ENCODE measurements around the gene FAM83C.

FAM83C gene

DNA sequence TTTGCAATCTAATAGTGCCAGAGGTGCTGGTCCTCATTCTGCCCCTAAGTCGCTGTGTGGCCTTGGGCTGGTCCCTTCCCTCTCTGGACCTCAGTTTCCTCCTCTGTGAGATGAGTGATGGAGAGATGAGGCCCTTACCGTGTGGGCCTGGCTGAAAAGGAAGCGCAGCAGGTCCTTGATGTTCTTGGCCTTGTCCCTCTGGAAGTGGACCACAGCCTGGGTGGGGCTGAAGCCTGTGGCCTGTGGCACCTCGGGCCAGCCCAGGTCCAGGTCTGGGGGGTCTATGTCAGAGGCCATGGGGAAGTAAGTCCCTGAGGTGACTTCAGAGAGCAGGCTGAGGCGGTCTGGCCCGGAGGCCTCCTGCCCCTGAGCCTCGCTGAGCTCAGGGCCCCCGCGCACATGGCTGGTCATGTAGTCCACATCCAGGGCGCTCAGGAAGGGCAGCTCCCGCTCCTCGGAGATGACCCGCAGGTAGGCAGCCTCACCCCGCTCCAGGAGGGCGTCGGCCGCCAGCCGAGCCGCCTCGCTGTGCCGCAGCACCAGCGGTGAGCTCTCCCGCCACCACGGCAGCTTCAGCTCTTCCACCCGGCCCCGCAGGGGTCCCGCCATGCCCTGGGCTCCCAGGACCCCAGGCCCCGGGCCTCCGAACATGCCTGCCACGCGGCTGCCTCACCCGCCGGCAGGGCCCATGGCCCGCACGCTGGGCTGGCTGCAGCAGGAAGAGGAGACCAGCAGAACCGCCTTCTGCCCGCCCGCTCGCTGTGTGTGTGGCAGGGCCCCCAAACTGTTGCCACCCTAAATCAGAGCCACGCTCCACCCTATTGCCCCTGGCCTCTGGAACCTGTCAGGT, at the start of gene FAM83C:
FAM83C (minus strand) TSS at position 772 of the 850 bp plus-strand sequence; CDS start at position 651, 121 bp downstream.
- H3K9ac ChIP-seq = no peak within 1 kb of the TSS
- no peaks in the 10 kb centered on the region for H3K36me3 ChIP-seq (ENCODE audit: insufficient read depth)
- peaks cover 8% of the 10 kb centered on the region; the same call in 1 of the 2 replicates for H3K27me3 ChIP-seq (ENCODE audit: insufficient read depth, low read depth)
- no peak within 1 kb of the TSS for H3K4me2 ChIP-seq
- H3K79me2 ChIP-seq (ENCODE audit: insufficient read depth, low read depth) = no peaks in the 10 kb centered on the region
- H2AFZ ChIP-seq (ENCODE audit: low read depth) = no peak within 1 kb of the TSS
- no peak within 1 kb of the TSS for H3K4me3 ChIP-seq (IDR thresholded peaks at IDR 0.05; ENCODE audit: insufficient read depth, low read depth, low read length)
- H3K27ac ChIP-seq = no peak within 1 kb of the TSS
- H4K20me1 ChIP-seq (ENCODE audit: insufficient read depth) = no peaks in the 10 kb centered on the region
- H3K4me1 ChIP-seq (ENCODE audit: low read depth, poor library complexity, severe bottlenecking) = no peaks in the 10 kb centered on the region
- TF ChIP-seq, protein P1, sequence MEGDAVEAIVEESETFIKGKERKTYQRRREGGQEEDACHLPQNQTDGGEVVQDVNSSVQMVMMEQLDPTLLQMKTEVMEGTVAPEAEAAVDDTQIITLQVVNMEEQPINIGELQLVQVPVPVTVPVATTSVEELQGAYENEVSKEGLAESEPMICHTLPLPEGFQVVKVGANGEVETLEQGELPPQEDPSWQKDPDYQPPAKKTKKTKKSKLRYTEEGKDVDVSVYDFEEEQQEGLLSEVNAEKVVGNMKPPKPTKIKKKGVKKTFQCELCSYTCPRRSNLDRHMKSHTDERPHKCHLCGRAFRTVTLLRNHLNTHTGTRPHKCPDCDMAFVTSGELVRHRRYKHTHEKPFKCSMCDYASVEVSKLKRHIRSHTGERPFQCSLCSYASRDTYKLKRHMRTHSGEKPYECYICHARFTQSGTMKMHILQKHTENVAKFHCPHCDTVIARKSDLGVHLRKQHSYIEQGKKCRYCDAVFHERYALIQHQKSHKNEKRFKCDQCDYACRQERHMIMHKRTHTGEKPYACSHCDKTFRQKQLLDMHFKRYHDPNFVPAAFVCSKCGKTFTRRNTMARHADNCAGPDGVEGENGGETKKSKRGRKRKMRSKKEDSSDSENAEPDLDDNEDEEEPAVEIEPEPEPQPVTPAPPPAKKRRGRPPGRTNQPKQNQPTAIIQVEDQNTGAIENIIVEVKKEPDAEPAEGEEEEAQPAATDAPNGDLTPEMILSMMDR (conservative IDR thresholded peaks at IDR 0.05; ENCODE audit: low read depth, low read length) = no peak

DNA sequence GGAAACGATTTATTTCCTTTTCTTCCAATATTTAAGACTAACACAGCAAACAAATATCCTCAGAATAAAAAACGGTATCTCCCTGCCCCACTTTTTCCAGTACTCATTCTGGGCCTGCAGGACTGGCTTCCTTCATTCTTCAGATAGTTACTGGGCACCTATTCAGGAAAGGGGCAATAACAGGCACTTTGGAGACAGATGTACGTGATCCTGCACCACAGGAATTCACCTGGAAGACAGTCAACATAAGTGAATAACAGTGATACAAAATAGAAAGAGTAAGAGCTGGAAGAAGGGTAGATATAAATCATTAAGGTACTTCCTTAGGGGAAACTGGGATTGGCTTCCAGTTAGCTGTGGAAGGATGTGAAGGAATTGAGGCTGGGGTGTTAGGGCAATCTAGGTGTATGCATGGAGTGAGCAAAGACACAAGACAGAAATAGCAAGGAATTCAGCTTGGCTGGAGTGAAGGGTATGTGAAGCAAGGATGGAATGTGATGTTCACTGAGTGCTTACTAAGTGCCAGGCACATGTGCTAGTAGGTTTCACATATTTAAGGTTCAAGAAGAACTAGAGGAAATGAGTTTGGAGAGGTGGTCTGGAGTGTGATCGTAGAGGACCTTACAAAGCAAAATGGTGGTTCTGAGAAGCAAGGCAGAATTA, 49.3 kb upstream of the FAM83C start:
- Histone ChIP-seq H3K27me3 (ENCODE audit: insufficient read depth, low read depth) (no peaks in the 10 kb centered on the region), H4K20me1 (ENCODE audit: insufficient read depth) (no peaks in the 10 kb centered on the region), H3K79me2 (ENCODE audit: insufficient read depth, low read depth) (no peaks in the 10 kb centered on the region), H3K36me3 (ENCODE audit: insufficient read depth) (no peaks in the 10 kb centered on the region; the same call in 1 of the 2 replicates), H3K4me3 (IDR thresholded peaks at IDR 0.05; ENCODE audit: insufficient read depth, low read depth, low read length) (no peak overlapping the region), H3K4me2 (no peak overlapping the region), H3K4me1 (ENCODE audit: low read depth, poor library complexity, severe bottlenecking) (peaks cover 21% of the 10 kb centered on the region), H2AFZ (ENCODE audit: low read depth) (no peak overlapping the region), H3K27ac (no peak overlapping the region), H3K9ac (no peak overlapping the region)
- TF ChIP-seq, protein P1 (conservative IDR thresholded peaks at IDR 0.05; ENCODE audit: low read depth, low read length) = no peak

DNA sequence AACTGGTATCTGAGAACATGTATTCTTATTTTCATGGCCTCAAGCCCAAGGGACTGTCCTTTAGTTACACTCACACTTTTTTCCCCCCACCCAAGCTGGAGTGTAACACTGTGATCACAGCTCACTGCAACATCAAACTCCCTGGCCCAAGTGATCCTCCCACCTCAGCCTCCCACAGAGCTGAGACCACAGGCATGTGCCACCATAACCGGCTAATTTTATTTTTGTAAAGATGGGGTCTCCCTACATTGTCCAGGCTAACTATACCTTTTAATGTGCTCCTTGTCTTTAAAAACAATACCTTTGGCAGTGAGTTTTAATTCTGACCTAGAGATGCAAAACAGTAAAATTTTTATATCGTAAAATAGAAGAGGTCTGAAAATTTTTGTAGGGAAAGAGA, 48.2 kb upstream of the FAM83C start:
- H3K9ac ChIP-seq = no peak overlapping the region
- no peak overlapping the region for H3K4me2 ChIP-seq
- no peaks in the 10 kb centered on the region for H3K27me3 ChIP-seq (ENCODE audit: insufficient read depth, low read depth)
- H3K36me3 ChIP-seq (ENCODE audit: insufficient read depth) = no peaks in the 10 kb centered on the region; the same call in 1 of the 2 replicates
- peaks cover 21% of the 10 kb centered on the region for H3K4me1 ChIP-seq (ENCODE audit: low read depth, poor library complexity, severe bottlenecking)
- no peaks in the 10 kb centered on the region for H4K20me1 ChIP-seq (ENCODE audit: insufficient read depth)
- H3K79me2 ChIP-seq (ENCODE audit: insufficient read depth, low read depth) = no peaks in the 10 kb centered on the region
- TF ChIP-seq, protein P1 (conservative IDR thresholded peaks at IDR 0.05; ENCODE audit: low read depth, low read length) = no peak
- H3K4me3 ChIP-seq (IDR thresholded peaks at IDR 0.05; ENCODE audit: insufficient read depth, low read depth, low read length) = no peak overlapping the region
- H2AFZ ChIP-seq (ENCODE audit: low read depth) = no peak overlapping the region
- H3K27ac ChIP-seq = no peak overlapping the region

DNA sequence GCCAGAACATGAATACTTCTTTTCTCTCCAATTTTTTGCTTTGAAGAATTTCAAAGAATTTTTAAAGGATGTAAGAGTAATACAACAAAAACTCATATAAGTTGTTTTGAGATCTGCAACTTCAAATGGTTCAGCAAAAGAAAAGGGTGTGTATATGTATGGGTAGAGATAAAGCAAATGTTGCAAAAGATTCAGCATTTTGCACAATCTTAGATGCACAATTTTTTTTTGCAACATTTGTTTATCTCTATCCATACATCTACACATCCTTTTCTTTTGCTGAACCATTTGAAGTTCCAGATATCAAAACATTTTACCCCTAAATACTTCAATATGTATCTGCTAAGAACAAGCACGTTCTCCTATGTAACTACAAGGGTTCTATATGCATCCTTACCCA, 47.4 kb upstream of the FAM83C start:
- Histone ChIP-seq H3K79me2 (ENCODE audit: insufficient read depth, low read depth) (no peaks in the 10 kb centered on the region), H3K4me3 (IDR thresholded peaks at IDR 0.05; ENCODE audit: insufficient read depth, low read depth, low read length) (no peak overlapping the region), H3K4me2 (no peak overlapping the region), H3K4me1 (ENCODE audit: low read depth, poor library complexity, severe bottlenecking) (peaks cover 21% of the 10 kb centered on the region), H3K9ac (no peak overlapping the region), H3K27ac (no peak overlapping the region), H4K20me1 (ENCODE audit: insufficient read depth) (no peaks in the 10 kb centered on the region), H3K36me3 (ENCODE audit: insufficient read depth) (no peaks in the 10 kb centered on the region; the same call in 1 of the 2 replicates), H2AFZ (ENCODE audit: low read depth) (no peak overlapping the region), H3K27me3 (ENCODE audit: insufficient read depth, low read depth) (no peaks in the 10 kb centered on the region)
- TF ChIP-seq, protein P1 (conservative IDR thresholded peaks at IDR 0.05; ENCODE audit: low read depth, low read length) = no peak

Measured in KMS-11 (cell line).